ENCODE measurements around the gene CREG1.
"Not testable (repeated sequence)": the region's sequence is repeated elsewhere in the genome, so short reads cannot be mapped to it uniquely, and the experiment has no call there.

Gene CREG1

DNA sequence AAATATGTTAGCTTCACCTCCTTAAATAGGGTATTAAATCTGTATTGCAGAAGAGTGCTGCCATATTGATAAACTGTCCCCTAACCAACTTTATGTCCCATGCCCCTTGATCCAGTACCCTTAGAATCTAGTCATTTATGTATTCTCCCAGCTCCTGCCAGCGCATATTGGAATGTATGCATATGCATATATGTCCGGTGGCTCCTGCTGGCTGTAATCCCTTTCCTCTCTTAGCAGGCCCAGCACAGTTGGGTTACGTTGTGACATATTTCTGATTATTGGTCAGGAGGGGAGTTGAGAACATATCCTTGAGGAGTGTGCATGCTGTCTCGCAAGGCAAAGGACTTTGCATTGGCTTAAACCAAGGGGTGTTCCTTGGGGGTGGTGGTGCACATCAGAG lies 29.2 kb upstream of the CREG1 start:
- H3K27me3 ChIP-seq (ENCODE audit: control insufficient read depth in 1 of 2, insufficient read depth in 2 of 2, low read length in 2 of 2) = no peaks in the 10 kb centered on the region
- H3K4me3 ChIP-seq (ENCODE audit: low read depth in 1 of 2, low read length in 2 of 2) = no peak overlapping the region
- no peaks in the 10 kb centered on the region for H3K9me3 ChIP-seq (ENCODE audit: low read length)
- no peak overlapping the region for H3K27ac ChIP-seq (ENCODE audit: low read depth, low read length)
- H3K36me3 ChIP-seq (ENCODE audit: insufficient read depth, low read length) = no peaks in the 10 kb centered on the region
- no peaks in the 10 kb centered on the region for H3K4me1 ChIP-seq (ENCODE audit: insufficient read depth, low read length)
- no peak overlapping the region for H3K9ac ChIP-seq (ENCODE audit: low read length)

- no peaks in the 10 kb centered on the region for H3K9me3 ChIP-seq (ENCODE audit: low read length)
- no peak overlapping the region for H3K9ac ChIP-seq (ENCODE audit: low read length)
- no peak overlapping the region for H3K4me3 ChIP-seq (ENCODE audit: low read depth in 1 of 2, low read length in 2 of 2)
- H3K27me3 ChIP-seq (ENCODE audit: control insufficient read depth in 1 of 2, insufficient read depth in 2 of 2, low read length in 2 of 2) = no peaks in the 10 kb centered on the region
- no peak overlapping the region for H3K27ac ChIP-seq (ENCODE audit: low read depth, low read length)
- no peaks in the 10 kb centered on the region for H3K36me3 ChIP-seq (ENCODE audit: insufficient read depth, low read length)
- H3K4me1 ChIP-seq (ENCODE audit: insufficient read depth, low read length) = no peaks in the 10 kb centered on the region
Observed at GRCh38 chr1:167582064-167582463, 28.5 kb upstream of the CREG1 start.

DNA sequence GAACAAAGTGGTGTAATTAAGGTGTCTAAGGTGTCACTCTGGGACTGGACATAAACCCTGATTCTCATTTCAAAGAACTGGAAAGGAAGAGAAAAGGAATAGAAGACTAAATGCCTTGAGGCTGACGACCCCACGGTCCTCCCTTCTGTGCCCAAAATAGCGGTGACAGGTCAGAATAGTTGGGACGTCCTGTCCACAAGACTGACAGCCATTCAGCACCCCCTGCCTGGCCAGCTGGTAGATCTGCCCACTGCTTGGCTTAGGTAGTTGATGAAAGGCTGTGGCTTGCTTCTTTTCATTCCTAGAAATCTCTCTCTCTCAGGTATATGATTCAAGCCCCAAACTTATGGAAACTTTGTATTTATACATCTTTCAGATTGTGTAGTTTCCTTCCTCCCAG lies 26.4 kb upstream of the CREG1 start:
- H3K4me1 ChIP-seq (ENCODE audit: insufficient read depth, low read length) = no peaks in the 10 kb centered on the region
- no peaks in the 10 kb centered on the region for H3K27me3 ChIP-seq (ENCODE audit: control insufficient read depth in 1 of 2, insufficient read depth in 2 of 2, low read length in 2 of 2)
- H3K4me3 ChIP-seq (ENCODE audit: low read depth in 1 of 2, low read length in 2 of 2) = no peak overlapping the region
- no peaks in the 10 kb centered on the region for H3K9me3 ChIP-seq (ENCODE audit: low read length)
- H3K9ac ChIP-seq (ENCODE audit: low read length) = no peak overlapping the region
- no peaks in the 10 kb centered on the region for H3K36me3 ChIP-seq (ENCODE audit: insufficient read depth, low read length)
- H3K27ac ChIP-seq (ENCODE audit: low read depth, low read length) = no peak overlapping the region

DNA sequence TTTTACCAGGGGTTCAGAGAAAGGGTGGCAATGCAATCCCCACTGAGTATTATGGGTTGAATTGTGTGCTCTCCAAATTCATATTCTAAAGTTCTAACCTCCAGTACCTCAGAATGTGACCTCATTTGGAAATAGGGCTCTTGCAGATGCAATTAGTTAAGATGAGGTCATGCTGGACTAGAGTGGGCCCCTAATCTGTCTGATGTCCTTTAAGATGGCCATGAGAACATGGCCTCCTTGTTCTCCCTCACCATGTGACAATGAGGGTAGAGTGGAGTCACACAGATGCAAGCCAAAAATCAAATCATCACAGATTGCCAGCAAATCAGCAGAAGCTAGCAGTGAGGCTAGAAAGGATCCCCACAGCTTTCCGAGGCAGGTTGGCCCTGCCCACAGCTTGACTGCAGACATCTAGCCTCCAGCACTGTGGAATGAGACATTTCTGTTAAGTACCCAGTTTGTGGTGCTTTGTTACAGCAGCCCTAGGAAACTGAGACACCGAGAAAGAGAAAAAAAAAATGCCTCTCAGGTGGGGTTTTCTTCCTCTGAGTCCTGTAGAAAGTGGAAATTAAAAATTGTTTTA lies 25.5 kb upstream of the CREG1 start:
- no peak overlapping the region for H3K4me3 ChIP-seq (ENCODE audit: low read depth in 1 of 2, low read length in 2 of 2)
- no peaks in the 10 kb centered on the region for H3K9me3 ChIP-seq (ENCODE audit: low read length)
- H3K27me3 ChIP-seq (ENCODE audit: control insufficient read depth in 1 of 2, insufficient read depth in 2 of 2, low read length in 2 of 2) = no peaks in the 10 kb centered on the region
- no peaks in the 10 kb centered on the region for H3K4me1 ChIP-seq (ENCODE audit: insufficient read depth, low read length)
- H3K27ac ChIP-seq (ENCODE audit: low read depth, low read length) = no peak overlapping the region
- H3K36me3 ChIP-seq (ENCODE audit: insufficient read depth, low read length) = no peaks in the 10 kb centered on the region
- no peak overlapping the region for H3K9ac ChIP-seq (ENCODE audit: low read length)

GRCh38 chr1:167575649-167576048 lies 22.1 kb upstream of the CREG1 start:
- Histone ChIP-seq H3K36me3 (ENCODE audit: insufficient read depth, low read length) (no peaks in the 10 kb centered on the region), H3K9ac (ENCODE audit: low read length) (no peak overlapping the region), H3K9me3 (ENCODE audit: low read length) (no peaks in the 10 kb centered on the region), H3K27ac (ENCODE audit: low read depth, low read length) (no peak overlapping the region), H3K4me3 (ENCODE audit: low read depth in 1 of 2, low read length in 2 of 2) (no peak overlapping the region), H3K27me3 (ENCODE audit: control insufficient read depth in 1 of 2, insufficient read depth in 2 of 2, low read length in 2 of 2) (no peaks in the 10 kb centered on the region), H3K4me1 (ENCODE audit: insufficient read depth, low read length) (no peaks in the 10 kb centered on the region)

- H3K9me3 ChIP-seq (ENCODE audit: low read length) = no peaks in the 10 kb centered on the region
- no peaks in the 10 kb centered on the region for H3K27me3 ChIP-seq (ENCODE audit: control insufficient read depth in 1 of 2, insufficient read depth in 2 of 2, low read length in 2 of 2)
- H3K27ac ChIP-seq (ENCODE audit: low read depth, low read length) = no peak overlapping the region
- H3K4me3 ChIP-seq (ENCODE audit: low read depth in 1 of 2, low read length in 2 of 2) = no peak overlapping the region
- H3K4me1 ChIP-seq (ENCODE audit: insufficient read depth, low read length) = no peaks in the 10 kb centered on the region
- H3K9ac ChIP-seq (ENCODE audit: low read length) = no peak overlapping the region
- no peaks in the 10 kb centered on the region for H3K36me3 ChIP-seq (ENCODE audit: insufficient read depth, low read length)
Observed at GRCh38 chr1:167573035-167573434, 19.5 kb upstream of the CREG1 start.

DNA sequence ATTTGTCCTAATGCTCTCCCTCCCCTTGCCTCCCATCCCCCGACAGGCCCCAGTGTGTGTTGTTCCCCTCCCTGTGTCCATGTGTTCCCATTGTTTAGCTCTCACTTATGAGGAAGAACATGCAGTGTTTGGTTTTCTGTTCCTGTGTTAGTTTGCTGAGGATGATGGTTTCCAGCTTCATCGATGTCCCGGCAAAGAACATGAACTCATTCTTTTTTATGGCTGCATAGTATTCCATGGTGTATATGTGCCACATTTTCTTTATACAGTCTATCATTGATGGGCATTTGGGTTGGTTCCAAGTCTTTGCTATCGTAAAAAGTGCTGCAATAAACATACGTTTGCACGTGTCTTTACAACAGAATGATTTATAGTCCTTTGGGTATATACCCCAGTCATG lies 17.1 kb upstream of the CREG1 start:
- H3K4me3 ChIP-seq (ENCODE audit: low read depth in 1 of 2, low read length in 2 of 2); H3K27me3 ChIP-seq (ENCODE audit: control insufficient read depth in 1 of 2, insufficient read depth in 2 of 2, low read length in 2 of 2); H3K4me1 ChIP-seq (ENCODE audit: insufficient read depth, low read length); H3K9me3 ChIP-seq (ENCODE audit: low read length); H3K27ac ChIP-seq (ENCODE audit: low read depth, low read length); H3K9ac ChIP-seq (ENCODE audit: low read length); H3K36me3 ChIP-seq (ENCODE audit: insufficient read depth, low read length): not testable (repeated sequence)

- Histone ChIP-seq H3K4me3 (ENCODE audit: low read depth in 1 of 2, low read length in 2 of 2) (no peak overlapping the region), H3K27me3 (ENCODE audit: control insufficient read depth in 1 of 2, insufficient read depth in 2 of 2, low read length in 2 of 2) (no peaks in the 10 kb centered on the region), H3K36me3 (ENCODE audit: insufficient read depth, low read length) (no peaks in the 10 kb centered on the region), H3K9ac (ENCODE audit: low read length) (no peak overlapping the region), H3K9me3 (ENCODE audit: low read length) (no peaks in the 10 kb centered on the region), H3K27ac (ENCODE audit: low read depth, low read length) (no peak overlapping the region), H3K4me1 (ENCODE audit: insufficient read depth, low read length) (no peaks in the 10 kb centered on the region)
Observed at GRCh38 chr1:167567663-167568062, 14.1 kb upstream of the CREG1 start.

- no peak overlapping the region for H3K27ac ChIP-seq (ENCODE audit: low read depth, low read length)
Observed at GRCh38 chr1:167566766-167567165, 13.2 kb upstream of the CREG1 start.

DNA sequence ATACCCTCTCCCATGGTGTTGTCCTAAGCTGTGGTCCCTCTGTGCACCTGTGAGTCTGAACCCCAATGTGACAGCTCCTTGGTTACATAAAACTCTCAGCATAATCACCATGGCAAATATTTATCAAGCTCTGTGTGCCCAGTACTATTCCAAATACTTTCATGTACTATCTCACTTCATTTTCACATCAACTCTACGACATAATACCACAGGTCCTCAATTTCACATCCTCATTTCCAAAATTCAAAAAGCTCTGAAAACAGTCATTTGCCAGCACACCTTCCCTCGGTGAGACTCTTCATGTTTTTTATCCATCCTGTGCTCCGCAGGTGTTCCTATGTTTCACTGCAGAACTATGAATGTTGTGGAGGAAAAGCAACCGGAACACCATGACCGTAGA lies 12.4 kb upstream of the CREG1 start:
- Histone ChIP-seq H3K9ac (ENCODE audit: low read length) (no peak overlapping the region), H3K4me3 (ENCODE audit: low read depth in 1 of 2, low read length in 2 of 2) (no peak overlapping the region), H3K9me3 (ENCODE audit: low read length) (no peaks in the 10 kb centered on the region), H3K4me1 (ENCODE audit: insufficient read depth, low read length) (no peaks in the 10 kb centered on the region), H3K27ac (ENCODE audit: low read depth, low read length) (no peak overlapping the region), H3K36me3 (ENCODE audit: insufficient read depth, low read length) (no peaks in the 10 kb centered on the region), H3K27me3 (ENCODE audit: control insufficient read depth in 1 of 2, insufficient read depth in 2 of 2, low read length in 2 of 2) (no peaks in the 10 kb centered on the region)

More at GRCh38 chr1:167566766-167567165, 13.2 kb upstream of the CREG1 start:
- Histone ChIP-seq H3K27me3 (ENCODE audit: control insufficient read depth in 1 of 2, insufficient read depth in 2 of 2, low read length in 2 of 2) (no peaks in the 10 kb centered on the region), H3K9ac (ENCODE audit: low read length) (no peak overlapping the region), H3K36me3 (ENCODE audit: insufficient read depth, low read length) (no peaks in the 10 kb centered on the region), H3K4me1 (ENCODE audit: insufficient read depth, low read length) (no peaks in the 10 kb centered on the region), H3K9me3 (ENCODE audit: low read length) (no peaks in the 10 kb centered on the region), H3K4me3 (ENCODE audit: low read depth in 1 of 2, low read length in 2 of 2) (no peak overlapping the region)

- no peak overlapping the region for H3K27ac ChIP-seq (ENCODE audit: low read depth, low read length)
- no peaks in the 10 kb centered on the region for H3K36me3 ChIP-seq (ENCODE audit: insufficient read depth, low read length)
- no peak overlapping the region for H3K9ac ChIP-seq (ENCODE audit: low read length)
- H3K9me3 ChIP-seq (ENCODE audit: low read length) = no peaks in the 10 kb centered on the region
- no peak overlapping the region for H3K4me3 ChIP-seq (ENCODE audit: low read depth in 1 of 2, low read length in 2 of 2)
- no peaks in the 10 kb centered on the region for H3K27me3 ChIP-seq (ENCODE audit: control insufficient read depth in 1 of 2, insufficient read depth in 2 of 2, low read length in 2 of 2)
- H3K4me1 ChIP-seq (ENCODE audit: insufficient read depth, low read length) = no peaks in the 10 kb centered on the region
Observed at GRCh38 chr1:167564612-167565270, 11.2 kb upstream of the CREG1 start.

GRCh38 chr1:167563579-167564246 lies 10.2 kb upstream of the CREG1 start:
- Histone ChIP-seq H3K27ac (ENCODE audit: low read depth, low read length) (no peak overlapping the region), H3K9ac (ENCODE audit: low read length) (no peak overlapping the region), H3K36me3 (ENCODE audit: insufficient read depth, low read length) (no peaks in the 10 kb centered on the region), H3K4me3 (ENCODE audit: low read depth in 1 of 2, low read length in 2 of 2) (no peak overlapping the region), H3K9me3 (ENCODE audit: low read length) (no peaks in the 10 kb centered on the region), H3K27me3 (ENCODE audit: control insufficient read depth in 1 of 2, insufficient read depth in 2 of 2, low read length in 2 of 2) (no peaks in the 10 kb centered on the region), H3K4me1 (ENCODE audit: insufficient read depth, low read length) (no peaks in the 10 kb centered on the region)
